NB4 (cell line): ENCODE data around the gene FLOT1.
"Not testable (repeated sequence)": the region's sequence is repeated elsewhere in the genome, so short reads cannot be mapped to it uniquely, and the experiment has no call there.

ENCODE experiments used
- DNase-seq: peaks from one replicate; pipeline ENCODE4 v3.0.0; 2010; ENCODE audit warnings: low read depth
- H3K4me3 ChIP-seq: one replicate; pipeline ENCODE4 v1.5.1; 2011; ENCODE audit warnings: mild to moderate bottlenecking, low read depth, low read length, moderate library complexity
- CTCF ChIP-seq: IDR thresholded peaks from one replicate; pipeline ENCODE4 v1.5.1; 2012; ENCODE audit warnings: low read depth, low read length
- MAX ChIP-seq: IDR thresholded peaks from 2 replicates; pipeline ENCODE4 v1.6.1; 2011; ENCODE audit warnings: low read depth, low read length
- MYC ChIP-seq: IDR thresholded peaks from 2 replicates; pipeline ENCODE4 v1.6.1; 2011; ENCODE audit warnings: low read depth, low read length
- POLR2A ChIP-seq: IDR thresholded peaks from 2 replicates; pipeline ENCODE4 v1.6.1; 2011; ENCODE audit warnings: mild to moderate bottlenecking; ENCODE audit not compliant: insufficient read length; ENCODE audit errors: extremely low read depth

Gene FLOT1

GRCh38 chr6:30719791-30720737 is 22.4 kb downstream of the FLOT1 start, which contains the start of gene TUBB:
Gene TUBB (plus strand): TSS chr6:30720352. CDS start chr6:30720507, 155 bp downstream.
- peak; percentile 99 for DNase-seq
- TF ChIP-seq MYC (peak; percentile 77), POLR2A (peak; percentile 94), MAX (peak; percentile 60), CTCF (no peak)

GRCh38 chr6:30719356-30719755 is 23.1 kb downstream of the FLOT1 start:
- DNase-seq: no peak
- H3K4me3 ChIP-seq: peak overlapping the region; percentile 100
- no peak for TF ChIP-seq POLR2A
- no peak for TF ChIP-seq MAX
- no peak for TF ChIP-seq MYC
- TF ChIP-seq CTCF: no peak

More at GRCh38 chr6:30719791-30720737, 22.4 kb downstream of the FLOT1 start, which contains the start of gene TUBB:
- H3K4me3 ChIP-seq: peak within 1 kb of the TSS; percentile 100

- H3K4me3 ChIP-seq: peak overlapping the region; percentile 100
- not testable (repeated sequence) for DNase-seq
These were observed 24.4 kb downstream of the FLOT1 start for GRCh38 chr6:30717845-30718720.

GRCh38 chr6:30717129-30717844 is 25.2 kb downstream of the FLOT1 start, which contains the start of gene MDC1:
Gene MDC1 (minus strand): TSS chr6:30717281. CDS start chr6:30715175, 2,106 bp downstream.
- TF ChIP-seq POLR2A: peak; percentile 64
- peak; percentile 91 for TF ChIP-seq MYC
- peak; percentile 67 for TF ChIP-seq MAX
- peak; percentile 26 for TF ChIP-seq CTCF
- peak within 1 kb of the TSS; percentile 90 for H3K4me3 ChIP-seq
- peak; percentile 100 for DNase-seq

- no peak for DNase-seq
- peak overlapping the region; percentile 90 for H3K4me3 ChIP-seq
- TF ChIP-seq POLR2A (no peak), MAX (peak; percentile 6; the same call in 1 of the 2 replicates)
These were observed 25.7 kb downstream of the FLOT1 start for GRCh38 chr6:30716879-30717128.

GRCh38 chr6:30714263-30714662 is 28.2 kb downstream of the FLOT1 start:
- no peak for DNase-seq
- no peak for TF ChIP-seq MYC
- no peak for TF ChIP-seq MAX
- no peak for TF ChIP-seq CTCF
- TF ChIP-seq POLR2A: no peak
- H3K4me3 ChIP-seq: no peak overlapping the region
